Endometrial microvascular endothelial cells (primary cell): ENCODE measurements around the gene ASB5. TPM values are rescaled to one million over a fixed set of nuclear protein-coding genes. Genes with fewer than 3 reads are reported as not detected.
"Not testable (repeated sequence)": the region's sequence is repeated elsewhere in the genome, so short reads cannot be mapped to it uniquely, and the experiment has no call there.

Experiments used
- in situ Hi-C: cut with HindIII; loops from 2 replicates; pipeline ENCODE4 v1.10.0; 2017; ENCODE audit warnings: low sequenced_read_pairs, low pct_unique_long_range_greater_than_20kb; ENCODE audit errors: inconsistent ontology term
- total RNA-seq: library from RNA; depleted of rRNA; stranded (reverse); fragments of >200 nt; gene quantifications from one replicate; pipeline ENCODE4 v1.2.3, GENCODE V29; 2015; ENCODE audit errors: inconsistent ontology term

ASB5 gene
- total RNA-seq, 1 donor from 2014 or later: not detected

GRCh38 chr4:176238157-176238610 is 30.8 kb downstream of the ASB5 start:
- in situ Hi-C loops: no loop called here

- in situ Hi-C loops: no loop called here
These were observed 32.1 kb downstream of the ASB5 start for GRCh38 chr4:176236946-176237345.

- in situ Hi-C loops: no loop called here
These were observed 38.2 kb downstream of the ASB5 start for GRCh38 chr4:176230836-176231235.

- in situ Hi-C loops: no loop called here
These were observed 39.4 kb downstream of the ASB5 start for GRCh38 chr4:176229645-176230044.

GRCh38 chr4:176226736-176227135 is 42.3 kb downstream of the ASB5 start:
- in situ Hi-C loops: no loop called here

GRCh38 chr4:176223561-176223960 is 45.5 kb downstream of the ASB5 start:
- in situ Hi-C loops: no loop called here

- in situ Hi-C loops: no loop called here
These were observed 46.9 kb downstream of the ASB5 start for GRCh38 chr4:176222149-176222548.

GRCh38 chr4:176217510-176217909 is 51.5 kb downstream of the ASB5 start:
- in situ Hi-C loops: no loop called here

GRCh38 chr4:176212351-176212750 is 56.7 kb downstream of the ASB5 start:
- in situ Hi-C loops: not testable (repeated sequence)

- in situ Hi-C loops: no loop called here
These were observed 58.3 kb downstream of the ASB5 start for GRCh38 chr4:176210579-176211296.

- in situ Hi-C loops: no loop called here
These were observed 58.9 kb downstream of the ASB5 start for GRCh38 chr4:176210101-176210500.

GRCh38 chr4:176209535-176209934 is 59.5 kb downstream of the ASB5 start:
- in situ Hi-C loops: no loop called here

- in situ Hi-C loops: no loop called here
These were observed 61.2 kb downstream of the ASB5 start for GRCh38 chr4:176207839-176208238.

GRCh38 chr4:176205299-176205698 is 63.7 kb downstream of the ASB5 start:
- in situ Hi-C loops: no loop called here

GRCh38 chr4:176198316-176198903 is 70.6 kb downstream of the ASB5 start:
- in situ Hi-C loops: loop anchor here (25.0 kb wide), 1 partner anchor 139 kb away; no protein-coding TSS in a partner anchor

GRCh38 chr4:176195184-176195978 is 73.6 kb downstream of the ASB5 start, which contains the start of gene SPATA4:
Gene SPATA4, minus strand, starts transcription at chr4:176195585. Its CDS starts 23 bp downstream, at chr4:176195562.
- in situ Hi-C loops: loop anchor here (25.0 kb wide), 1 partner anchor 142 kb away; no protein-coding TSS in a partner anchor

- in situ Hi-C loops: loop anchor here (25.0 kb wide), 1 partner anchor 143 kb away; no protein-coding TSS in a partner anchor
These were observed 75.1 kb downstream of the ASB5 start for GRCh38 chr4:176193938-176194337.

GRCh38 chr4:176193126-176193525 is 75.9 kb downstream of the ASB5 start:
- in situ Hi-C loops: loop anchor here (25.0 kb wide), 1 partner anchor 144 kb away; no protein-coding TSS in a partner anchor

- in situ Hi-C loops: loop anchor here (25.0 kb wide), 1 partner anchor 145 kb away; no protein-coding TSS in a partner anchor
These were observed 77.0 kb downstream of the ASB5 start for GRCh38 chr4:176191974-176192373.
